NOMO-1 (cell line): ENCODE results near the gene CATSPERB.
"Not testable (repeated sequence)": the region's sequence is repeated elsewhere in the genome, so short reads cannot be mapped to it uniquely, and the experiment has no call there.

ENCODE experiments used
- DNase-seq, 2 experiments: peaks; one replicate each; lab custom pipeline; 2025; ENCODE audit not compliant: unreplicated experiment in 2 of 2; lab: John Stamatoyannopoulos, UW

Gene CATSPERB

DNA sequence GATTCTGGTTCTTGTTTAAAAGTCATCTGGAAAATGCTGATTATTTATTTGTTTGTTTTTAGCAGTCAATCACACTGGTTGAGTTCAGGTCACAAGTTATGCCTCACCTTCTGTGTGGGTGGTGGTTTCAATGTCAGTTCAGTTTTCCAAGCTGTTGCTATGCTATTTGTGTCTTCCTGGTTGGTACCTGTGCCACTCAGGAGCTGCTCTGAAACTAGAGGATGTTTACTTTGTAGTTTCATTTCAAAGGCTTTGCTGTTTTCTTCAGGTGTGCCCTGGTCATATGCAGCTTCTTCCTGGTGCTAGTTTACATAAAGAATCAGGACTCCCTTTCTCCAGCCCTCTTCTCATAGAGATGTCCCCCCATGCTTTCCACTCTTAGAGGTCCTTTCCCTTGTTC is 146.0 kb downstream of the CATSPERB start:
- DNase-seq = no peak

DNA sequence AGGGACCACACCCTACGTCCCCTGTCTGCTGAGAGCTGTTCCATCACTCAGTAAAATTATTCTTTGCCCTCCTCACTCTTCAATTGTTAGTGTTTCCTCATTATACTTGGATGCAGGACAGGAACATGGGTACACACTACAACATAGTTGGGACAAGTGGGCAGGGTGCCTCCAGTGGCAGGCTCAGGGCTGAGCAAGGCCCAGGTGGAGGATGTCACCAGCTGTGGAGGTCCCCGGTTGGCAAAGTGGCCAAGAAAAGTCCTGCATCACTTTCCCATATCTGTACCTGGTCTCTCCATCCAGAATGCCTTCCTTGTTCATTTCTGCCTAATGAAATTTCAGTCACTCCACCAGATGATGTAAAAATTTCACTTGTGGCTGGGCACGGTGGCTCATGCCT is 149.1 kb downstream of the CATSPERB start:
- DNase-seq = no peak

DNA sequence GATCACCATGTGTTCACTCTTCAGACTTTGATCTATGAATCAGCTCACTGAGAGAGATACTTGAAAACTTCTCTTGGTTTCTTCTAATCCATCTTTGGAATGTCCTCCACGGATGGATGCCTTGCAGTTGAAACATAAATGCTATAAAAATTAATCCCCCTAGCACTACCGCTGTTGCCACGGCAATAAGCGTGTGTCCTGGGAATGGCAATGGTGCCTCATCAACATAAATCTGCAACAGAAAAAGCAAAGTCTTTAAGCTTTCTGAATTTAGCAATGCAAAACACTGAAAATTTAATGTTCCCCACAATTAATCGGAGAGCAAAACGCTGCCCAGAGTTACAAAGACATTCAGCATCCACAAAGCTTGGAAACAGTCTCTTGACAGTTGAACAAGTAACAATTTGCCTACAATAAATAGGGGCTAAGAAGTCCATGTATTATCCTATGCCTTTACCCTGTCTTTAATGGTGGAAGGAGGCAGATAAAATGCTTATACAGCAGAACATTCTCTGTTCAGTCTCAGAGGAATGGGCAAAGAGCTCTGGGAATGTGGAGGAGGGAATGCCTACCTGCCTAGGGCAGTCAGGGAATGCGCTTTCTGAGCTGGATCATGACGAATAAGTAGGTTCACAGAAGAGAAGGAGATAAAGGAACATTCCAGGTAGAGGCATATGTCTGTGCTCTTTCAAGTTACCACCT is 150.9 kb downstream of the CATSPERB start:
- DNase-seq = no peak

DNA sequence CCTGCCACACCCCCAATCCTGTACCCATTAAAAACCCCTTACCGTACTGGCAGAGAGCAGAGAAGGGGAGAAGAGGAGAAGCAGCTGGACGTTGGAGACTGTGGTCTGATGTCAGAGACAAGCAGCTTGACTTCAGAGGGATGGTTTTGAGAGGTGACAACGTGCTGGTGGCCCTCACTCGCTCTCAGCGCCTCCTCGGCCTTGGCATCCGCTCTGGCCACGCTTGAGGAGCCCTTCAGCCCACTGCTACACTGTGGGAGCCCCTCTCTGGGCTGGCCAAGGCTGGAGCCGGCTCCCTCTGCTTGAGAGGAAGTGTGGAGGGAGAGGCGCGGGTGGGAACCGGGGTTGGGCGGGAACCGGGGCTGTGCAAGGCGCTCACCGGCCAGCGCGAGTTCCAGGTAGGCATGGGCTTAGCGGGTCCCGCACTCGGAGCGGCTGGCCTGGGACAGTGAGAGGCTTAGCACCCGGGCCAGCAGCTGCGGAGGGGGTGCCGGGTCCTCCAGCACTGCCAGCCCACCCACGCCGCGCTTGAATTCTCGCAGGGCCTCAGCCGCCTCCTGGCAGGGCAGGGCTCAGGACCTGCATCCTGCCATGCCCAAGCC is 154.2 kb downstream of the CATSPERB start:
- DNase-seq = no peak

DNA sequence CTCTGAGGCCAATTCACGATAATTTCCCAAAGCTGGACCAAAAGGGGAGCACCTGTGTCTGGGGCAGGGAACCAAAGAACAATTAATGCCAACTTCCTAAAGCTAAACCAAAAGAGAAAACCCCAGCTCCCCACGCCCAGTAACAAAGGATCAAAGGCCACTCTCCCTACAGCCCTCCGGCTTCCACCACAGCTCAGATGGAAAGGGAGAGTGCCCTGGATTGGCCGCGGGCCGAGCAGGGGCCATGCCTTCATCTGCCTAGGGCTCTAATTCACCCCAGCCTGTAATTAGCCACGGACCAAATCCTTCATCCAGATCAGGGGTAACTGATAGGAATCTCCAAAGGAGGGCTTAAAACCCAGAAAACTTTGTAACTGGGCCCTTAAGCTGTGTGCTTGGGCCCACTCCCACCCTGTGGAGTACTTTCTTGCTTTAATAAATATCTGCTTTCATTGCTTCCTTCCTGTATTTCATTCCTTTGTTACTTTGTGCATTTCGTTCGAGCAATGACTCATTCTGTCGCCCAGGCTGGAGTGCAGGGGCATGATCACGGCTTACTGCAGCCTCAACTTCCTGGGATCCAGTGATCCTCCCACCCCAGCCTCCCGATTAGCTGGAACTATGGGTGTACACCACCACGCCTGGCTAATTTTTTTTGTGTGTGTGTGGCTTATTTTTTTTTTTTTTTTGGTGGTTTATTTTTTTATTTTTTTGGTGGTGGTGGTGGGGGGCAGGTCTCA is 156.2 kb downstream of the CATSPERB start:
- DNase-seq = no peak

DNA sequence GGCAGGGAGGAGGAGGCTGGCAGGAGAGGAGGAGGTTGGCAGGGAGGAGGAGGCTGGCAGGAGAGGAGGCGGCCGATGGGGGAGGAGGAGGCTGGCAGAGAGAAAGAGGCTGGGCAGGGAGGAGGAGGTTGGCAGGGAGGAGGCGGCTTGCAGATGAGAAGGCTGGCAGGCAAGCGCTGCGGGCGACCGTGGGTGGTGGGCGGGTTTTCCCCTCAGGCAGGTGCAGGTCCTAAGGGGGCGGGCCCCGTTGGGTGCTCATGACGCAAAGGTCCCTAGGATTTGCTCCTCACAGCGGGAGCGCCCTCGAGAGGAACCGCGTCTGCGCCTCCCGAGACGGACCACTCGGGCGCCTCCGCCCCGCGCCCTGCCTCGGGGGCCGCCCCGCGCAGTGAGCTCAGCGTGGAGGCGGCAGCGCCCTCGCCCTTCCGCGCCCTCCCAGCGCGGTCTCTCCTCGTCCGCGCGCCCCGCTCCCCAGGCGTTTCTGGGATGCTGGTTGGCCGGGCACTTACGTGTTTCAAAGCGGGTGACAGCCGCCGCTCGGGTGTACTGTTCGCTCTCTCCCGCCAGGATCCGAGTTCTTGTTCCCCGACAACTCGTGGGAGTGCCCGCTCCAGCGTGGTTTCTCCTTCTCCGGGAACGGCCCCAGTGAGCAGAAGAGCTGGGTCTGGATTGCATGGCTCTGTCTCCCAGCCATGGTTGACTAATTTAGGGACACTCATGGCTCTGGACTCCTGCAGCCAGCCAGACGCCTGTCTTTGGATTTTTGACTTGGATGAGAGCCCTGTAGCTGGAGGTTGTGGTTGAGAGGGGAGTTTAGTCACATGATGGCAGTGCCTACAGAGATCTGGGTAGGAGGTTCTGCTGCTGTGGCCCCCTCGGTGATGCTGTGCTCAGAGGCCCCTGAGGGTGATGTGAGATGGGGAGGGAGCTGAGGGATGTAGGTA is 157.7 kb downstream of the CATSPERB start:
- peak in 1 of 2 experiments; percentile 12 for DNase-seq

DNA sequence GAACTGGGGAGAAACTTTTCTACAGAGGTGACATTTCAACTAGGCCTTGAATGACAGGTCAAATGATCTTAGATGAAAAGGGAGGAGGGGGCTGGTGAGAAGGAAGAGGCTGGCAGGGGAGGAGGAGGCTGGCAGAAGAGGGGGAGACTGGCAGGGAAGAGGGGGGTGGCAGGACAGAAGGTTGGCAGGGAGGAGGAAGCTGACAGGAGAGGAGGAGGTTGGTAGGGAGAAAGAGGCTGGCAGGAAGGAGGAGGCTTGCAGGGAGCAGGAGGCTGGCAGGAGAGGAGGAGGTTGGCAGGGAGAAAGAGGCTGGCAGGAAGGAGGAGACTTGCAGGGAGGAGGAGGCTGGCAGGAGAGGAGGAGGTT is 158.4 kb downstream of the CATSPERB start:
- DNase-seq = no peak

DNA sequence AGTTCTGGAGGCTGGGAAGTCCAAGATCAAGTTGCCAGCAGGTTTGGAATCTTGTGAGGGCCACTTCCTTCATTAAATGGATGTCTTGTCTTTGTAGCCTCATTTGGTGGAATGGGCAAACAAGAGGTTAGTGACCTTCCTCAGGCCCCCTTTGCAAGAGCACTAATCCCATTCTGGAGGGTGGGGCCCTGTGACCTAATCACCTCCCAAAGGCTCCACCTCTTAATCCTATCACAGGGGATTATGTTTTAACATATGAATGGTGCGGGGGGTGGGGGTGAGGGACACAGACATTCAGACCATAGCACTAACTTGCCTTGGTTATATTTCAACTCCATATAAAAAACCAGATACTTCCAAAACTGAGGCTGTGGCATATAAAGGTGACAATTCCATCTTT is 161.9 kb downstream of the CATSPERB start:
- DNase-seq = no peak

DNA sequence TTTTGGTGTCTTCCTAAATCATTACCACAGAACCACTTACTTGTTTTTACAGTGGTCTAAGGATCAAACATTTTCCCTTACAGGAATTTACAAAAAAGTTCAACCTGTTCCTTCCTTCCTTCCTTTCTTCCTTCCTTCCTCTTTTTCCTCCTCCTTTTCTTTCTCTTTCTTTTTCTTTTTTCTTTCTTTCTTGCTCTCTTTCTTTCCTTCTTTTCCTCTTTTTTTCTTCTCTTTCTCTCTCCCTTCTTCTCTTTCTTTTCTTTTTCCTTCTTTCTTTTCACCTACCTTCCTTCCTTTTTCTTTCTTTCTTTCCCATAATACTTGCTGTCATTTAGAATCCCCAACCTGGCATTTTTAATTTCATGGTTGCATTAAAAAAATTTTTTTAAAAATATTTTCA is 162.6 kb downstream of the CATSPERB start:
- DNase-seq = no peak

DNA sequence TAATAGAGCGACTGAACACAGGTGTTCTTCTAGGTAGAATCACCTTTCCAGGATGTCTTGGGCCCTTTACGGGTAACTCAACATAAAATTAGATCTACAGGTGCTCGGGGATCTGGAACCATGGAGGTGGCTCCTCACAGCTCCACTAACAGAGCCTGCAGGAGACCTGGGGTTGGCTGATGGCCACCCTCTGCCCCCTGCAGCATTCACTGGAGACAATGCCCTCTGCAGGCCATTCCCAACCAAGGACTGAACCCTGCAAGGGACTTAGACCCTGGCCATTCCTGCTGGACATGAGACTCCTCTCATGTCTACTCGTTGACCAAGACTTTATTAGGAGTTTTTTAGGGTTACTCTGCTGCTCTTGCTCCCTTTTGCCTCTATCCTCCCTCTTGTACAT is 163.3 kb downstream of the CATSPERB start:
- DNase-seq = no peak

DNA sequence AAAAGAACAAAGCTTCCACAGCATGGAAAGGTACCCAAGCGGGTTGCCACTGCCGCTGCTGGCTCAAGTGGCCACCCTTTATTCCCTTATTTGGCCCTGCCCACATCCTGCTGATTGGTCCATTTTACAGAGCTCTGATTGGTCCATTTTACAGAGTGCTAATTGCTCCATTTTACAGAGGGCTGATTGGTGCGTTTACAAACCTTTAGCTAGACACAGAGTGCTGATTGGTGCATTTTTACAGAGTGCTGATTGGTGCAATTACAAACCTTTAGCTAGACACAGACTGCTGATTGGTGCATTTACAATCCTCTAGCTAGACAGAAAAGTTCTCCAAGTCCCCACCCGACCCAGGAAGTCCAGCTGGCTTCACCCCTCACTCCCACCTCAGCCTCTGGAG is 164.1 kb downstream of the CATSPERB start:
- DNase-seq = not testable (repeated sequence)

DNA sequence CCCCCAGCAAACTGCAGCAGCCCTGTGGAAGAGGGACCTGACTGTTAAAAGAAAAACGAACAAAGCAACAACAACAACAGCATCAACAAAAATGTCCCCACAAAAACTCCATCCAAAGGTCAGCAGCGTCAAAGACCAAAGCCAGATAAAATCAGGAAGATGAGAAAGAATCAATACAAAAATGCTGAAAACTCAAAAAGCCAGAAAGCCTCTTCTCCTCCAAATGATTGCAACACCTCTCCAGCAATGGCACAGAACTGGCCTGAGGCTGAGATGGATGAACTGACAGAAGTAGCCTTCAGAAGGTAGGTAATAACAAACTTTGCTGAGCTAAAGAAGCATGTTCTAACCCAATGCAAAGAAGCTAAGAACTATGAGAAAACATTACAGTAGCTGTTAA is 176.4 kb downstream of the CATSPERB start:
- no peak for DNase-seq

DNA sequence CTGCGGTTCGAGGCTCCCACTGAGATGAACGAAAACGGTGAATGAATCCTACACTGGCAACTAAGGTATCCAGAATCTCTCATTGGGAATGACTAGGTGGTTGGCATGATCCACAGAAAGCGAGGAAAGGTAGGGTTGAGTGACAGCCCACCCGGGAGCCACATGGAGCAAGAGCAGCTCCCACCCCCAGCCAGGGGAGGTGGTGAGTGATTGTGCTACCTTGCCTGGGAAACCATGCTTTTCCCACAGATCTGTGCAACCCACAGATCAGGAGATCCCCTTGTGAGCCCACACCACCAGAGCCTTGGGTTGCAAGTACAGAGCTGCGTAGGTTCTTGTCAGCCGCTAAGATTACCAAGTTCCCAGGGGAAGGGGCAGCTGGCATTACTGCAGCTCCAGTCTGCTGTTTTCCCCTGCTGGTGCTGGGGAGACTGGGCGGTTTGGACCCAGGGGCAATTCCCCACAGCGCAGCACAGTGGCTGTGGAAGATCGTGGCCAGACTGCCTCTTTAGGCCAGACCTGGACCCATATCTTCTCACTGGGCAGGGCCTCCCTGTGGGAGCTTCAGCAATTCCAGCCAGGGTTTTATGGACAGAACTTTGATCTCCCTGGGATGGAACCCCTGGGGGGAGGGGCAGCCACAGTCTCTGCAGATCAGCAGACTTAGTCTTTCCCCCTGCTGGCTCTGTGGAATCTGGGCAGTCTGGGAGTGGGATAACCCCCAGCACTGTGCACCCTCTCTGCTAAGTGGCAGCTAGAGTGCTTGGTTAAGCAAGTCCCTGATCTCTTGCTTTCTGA is 177.2 kb downstream of the CATSPERB start:
- no peak for DNase-seq

DNA sequence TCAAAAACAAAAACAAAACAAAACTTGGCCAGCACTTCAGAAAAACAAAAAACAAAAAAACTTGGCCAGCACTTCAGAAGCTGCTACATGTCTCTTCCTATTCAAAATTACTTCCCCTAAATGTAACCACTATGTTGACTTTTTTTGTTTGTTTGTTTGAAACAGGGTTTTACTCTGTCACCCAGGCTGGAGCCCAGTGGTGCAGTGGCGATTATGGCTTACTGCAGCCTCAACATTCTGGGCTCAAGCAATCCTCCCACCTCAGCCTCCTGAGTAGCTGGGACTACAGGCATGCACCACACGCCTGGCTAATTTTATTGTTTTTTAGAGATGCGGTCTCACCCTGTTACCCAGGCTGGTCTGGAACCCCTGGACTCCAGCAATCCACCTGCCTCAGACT is 183.8 kb downstream of the CATSPERB start:
- no peak for DNase-seq

DNA sequence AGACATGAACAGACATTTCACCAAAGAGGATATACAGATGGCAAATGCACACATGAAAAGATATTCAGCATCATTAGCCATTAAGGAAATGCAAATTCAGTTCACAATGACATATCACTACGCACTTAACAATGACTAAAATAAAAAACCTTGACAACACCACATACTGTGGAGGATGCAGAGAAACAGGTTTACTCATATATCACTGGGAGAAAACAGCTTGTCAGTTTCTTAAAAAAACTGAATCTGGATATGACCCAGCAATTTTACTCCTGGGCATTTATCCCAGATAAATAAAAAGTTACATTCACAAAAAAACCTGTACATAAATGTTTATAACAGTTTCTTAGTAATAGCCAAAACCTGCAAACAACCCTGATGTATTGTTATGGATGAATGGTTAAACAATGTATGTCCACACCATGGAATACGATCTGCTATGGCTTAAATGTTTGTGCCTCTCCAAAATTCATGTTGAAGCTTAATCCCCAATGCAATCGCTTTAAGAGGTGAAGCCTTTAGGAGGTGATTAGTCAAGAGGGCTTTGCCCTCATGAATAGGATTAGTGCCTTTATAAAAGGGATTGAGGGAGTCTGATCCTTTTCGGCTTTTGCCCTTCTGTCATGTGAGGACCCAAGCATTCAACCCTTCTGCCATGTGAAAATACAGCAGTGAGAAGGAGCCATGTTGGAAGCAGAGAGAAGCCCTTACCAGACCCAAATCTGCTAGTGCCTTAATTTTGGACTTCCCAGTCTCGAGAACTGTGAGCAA is 185.8 kb downstream of the CATSPERB start:
- no peak for DNase-seq

DNA sequence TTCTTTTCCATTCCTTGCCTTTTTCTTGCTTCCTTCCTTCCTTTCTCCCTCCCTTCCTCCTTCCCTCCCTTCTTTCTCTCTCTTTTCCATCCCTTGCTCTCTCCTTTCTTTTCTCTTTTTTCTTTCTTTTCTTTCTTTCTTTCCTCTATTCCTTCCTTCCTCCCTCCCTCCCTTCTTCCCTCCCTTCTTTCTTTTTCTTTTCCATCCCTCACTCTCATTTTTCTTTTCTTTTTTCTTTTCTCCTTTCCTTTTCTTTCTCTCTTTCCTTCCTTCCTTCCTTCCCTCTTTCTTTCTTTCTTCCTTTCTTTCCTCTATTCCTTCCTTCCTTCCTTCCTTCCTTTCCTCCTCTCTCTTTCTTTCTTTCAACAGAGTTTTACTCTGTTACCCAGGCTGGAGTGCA is 186.7 kb downstream of the CATSPERB start:
- DNase-seq = no peak

DNA sequence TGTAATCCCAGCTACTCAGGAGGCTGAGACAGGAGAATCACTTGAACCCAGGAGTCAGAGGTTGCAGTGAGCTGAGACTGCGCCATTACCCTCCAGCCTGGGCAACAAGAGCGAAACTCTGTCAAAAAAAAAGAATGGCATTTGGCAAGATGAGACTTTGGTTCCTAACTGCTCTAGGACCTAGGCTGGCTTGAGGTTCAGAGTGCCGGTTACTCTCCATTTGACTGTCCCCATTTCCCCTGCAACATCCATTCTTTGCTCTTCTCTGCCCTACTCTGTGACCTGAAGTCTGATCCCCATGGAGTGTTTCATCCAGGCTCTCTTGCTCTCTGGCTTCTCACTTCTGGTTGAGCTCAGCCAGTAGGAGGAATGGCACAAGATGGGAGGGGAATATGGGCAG is 195.6 kb downstream of the CATSPERB start:
- DNase-seq = no peak

DNA sequence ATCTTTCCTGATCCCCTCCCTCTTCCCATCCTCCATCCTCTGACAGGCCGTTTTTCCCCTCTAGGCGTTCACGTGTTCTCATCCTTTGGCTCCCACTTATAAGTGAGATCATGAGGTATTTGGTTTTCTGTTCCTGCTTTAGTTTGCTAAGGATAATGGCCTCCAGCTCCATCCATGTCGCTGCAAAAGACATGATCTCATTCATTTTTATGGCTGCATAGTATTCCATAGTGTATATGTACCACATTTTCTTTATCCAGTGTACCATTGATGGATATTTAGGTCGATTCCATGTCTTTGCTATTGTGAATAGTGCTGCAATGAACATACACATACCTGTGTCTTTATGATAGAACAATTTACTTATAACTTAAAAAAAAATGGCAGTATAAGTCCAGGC is 197.8 kb downstream of the CATSPERB start:
- DNase-seq = not testable (repeated sequence)

DNA sequence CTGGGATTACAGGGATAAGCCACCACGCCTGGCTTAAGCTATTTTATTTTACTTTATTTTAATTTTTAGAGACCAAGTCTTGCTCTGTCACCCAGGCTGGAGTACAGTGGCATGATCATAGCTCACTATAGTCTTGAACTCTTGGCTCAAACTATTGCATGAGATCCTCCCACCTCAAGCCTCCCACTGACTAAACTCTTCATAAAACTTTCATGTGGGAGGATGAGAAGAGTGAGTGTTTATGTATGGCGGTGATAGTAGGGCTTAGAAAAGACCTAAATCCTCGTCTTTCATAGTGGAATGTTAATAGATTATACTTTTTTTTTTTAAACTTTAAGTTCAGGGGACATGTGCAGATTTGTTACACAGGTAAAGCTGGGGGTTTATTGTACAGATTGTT is 198.3 kb downstream of the CATSPERB start:
- no peak for DNase-seq
